NCI-H2081 (cell line): ENCODE results near the gene RPL11.
"Not testable (repeated sequence)": the region's sequence is repeated elsewhere in the genome, so short reads cannot be mapped to it uniquely, and the experiment has no call there.

Experiments used
- DNase-seq, 2 experiments: peaks; one replicate each; lab custom pipeline; 2025; lab: John Stamatoyannopoulos, UW

Gene RPL11

DNA sequence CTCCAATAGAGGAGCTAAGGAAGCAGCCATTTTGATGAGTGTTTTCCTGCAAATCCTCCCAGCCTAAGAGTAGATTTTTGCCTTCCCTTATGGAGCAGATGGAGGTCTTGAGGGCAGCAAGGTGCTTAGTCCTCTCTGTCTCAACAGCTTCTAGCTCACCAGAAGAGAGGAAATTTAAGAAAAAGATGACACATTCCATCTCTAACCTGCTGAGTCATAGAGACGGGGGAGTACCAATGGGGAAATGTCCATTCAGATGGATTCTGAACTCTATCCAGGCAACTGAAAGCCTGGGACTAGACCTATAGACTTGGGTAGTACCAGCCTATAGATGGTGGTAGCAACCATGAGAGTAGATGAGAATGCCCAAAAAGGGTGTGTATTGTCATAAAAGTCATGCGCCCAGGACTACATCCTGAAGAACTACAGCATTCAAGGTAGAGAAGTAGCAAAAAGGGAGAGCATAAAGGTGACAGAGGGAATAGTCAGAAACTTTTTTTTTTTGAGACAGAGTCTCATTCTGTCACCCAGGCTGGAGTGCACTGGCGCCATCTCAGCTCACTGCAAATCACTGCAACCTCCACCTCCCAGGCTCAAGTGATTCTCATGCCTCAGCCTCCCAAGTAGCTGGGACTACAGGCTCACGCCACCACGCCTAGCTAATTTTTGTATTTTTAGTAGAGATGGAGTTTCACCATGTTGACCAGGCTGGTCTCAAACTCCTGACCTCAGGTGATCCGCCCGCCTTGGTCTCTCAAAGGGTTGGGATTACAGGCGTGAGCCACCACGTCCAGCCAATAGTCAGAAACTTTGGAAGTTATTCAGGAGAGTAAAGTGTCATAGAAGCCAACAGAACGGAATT lies 41.0 kb downstream of the RPL11 start:
- DNase-seq, result no peak

DNA sequence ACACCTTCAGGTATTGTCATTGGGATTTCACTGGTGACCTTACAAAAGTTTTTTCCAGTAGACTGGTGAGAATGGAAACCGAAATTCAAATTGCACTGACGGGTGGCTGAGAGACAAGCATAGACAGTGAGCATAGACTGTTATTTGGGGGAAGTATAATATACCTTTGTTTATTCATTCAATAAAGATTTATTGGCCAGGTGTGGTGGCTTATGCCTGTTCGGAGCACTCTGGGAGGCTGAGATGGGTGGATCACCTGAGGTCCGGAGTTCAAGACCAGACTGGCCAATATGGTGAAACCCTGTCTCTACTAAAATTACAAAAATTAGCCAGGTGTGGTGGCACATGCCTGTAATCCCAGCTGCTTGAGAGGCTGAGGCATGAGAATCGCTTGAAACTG lies 41.7 kb downstream of the RPL11 start:
- not testable (repeated sequence) for DNase-seq

- no peak for DNase-seq
Measured at GRCh38 chr1:23736437-23737134, 45.0 kb downstream of the RPL11 start.

GRCh38 chr1:23741609-23742008 lies 50.0 kb downstream of the RPL11 start:
- no peak for DNase-seq

- peak in 1 of 2 experiments; percentile 53 for DNase-seq
Measured at GRCh38 chr1:23742670-23743286, 51.2 kb downstream of the RPL11 start.

DNA sequence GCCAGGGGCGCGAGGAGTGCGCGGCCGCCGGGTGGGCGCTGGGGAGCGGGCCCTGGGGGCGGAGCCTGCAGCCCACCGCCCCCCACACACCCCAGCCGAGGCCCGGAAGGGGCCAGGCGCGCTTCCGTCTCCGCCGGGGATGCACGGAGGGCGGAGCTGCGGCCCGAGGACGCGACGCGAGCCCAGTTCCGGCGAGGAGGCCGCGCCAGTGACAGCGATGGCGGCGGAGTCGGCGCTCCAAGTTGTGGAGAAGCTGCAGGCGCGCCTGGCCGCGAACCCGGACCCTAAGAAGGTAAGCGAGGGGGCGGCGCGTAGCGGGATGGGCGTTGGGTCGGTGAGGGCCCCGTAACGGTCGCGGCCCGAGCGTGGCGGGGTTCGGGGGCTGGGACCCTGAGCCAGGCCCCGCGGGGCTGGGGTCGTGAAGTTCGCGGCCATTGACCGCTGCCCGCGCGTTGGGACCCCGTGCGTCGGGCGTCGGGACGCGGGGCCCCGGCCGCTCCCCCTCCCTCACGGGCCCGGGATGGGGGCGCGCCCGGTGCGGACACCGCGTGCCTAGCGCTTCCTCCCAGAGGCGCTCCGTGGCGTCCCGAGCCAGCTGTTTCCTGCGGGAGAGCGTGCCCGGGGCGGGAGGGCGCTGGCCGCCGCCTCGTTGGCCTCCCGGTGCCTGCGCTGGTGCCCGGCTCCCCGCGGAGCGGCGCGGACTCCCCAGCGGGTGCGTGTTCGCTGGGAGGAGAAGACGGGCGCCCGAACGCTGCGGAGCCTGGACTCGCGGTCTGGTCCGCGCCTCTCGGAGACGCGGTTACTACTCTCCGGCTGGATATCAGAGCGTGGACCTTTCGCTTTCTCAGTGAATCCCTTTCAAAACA lies 51.9 kb downstream of the RPL11 start, which contains the start of gene ELOA:
Gene ELOA (plus strand): TSS at position 185 of the 866 bp plus-strand sequence. CDS start 33 bp downstream, at position 218.
- DNase-seq, result peak; percentile 82 to 87

GRCh38 chr1:23745515-23745914 lies 53.9 kb downstream of the RPL11 start:
- peak; percentile 11 to 49 for DNase-seq
